ENCODE results near the gene DUSP8. TPM values are rescaled to one million over a fixed set of nuclear protein-coding genes. Genes with fewer than 3 reads are reported as not detected.

DUSP8 gene
- total and polyA plus RNA-seq, 2 of the 8 experiments (the other 6 are each of a cell fraction or from before 2014, with no cell fraction given), result 2.8 to 3.6 TPM

DNA sequence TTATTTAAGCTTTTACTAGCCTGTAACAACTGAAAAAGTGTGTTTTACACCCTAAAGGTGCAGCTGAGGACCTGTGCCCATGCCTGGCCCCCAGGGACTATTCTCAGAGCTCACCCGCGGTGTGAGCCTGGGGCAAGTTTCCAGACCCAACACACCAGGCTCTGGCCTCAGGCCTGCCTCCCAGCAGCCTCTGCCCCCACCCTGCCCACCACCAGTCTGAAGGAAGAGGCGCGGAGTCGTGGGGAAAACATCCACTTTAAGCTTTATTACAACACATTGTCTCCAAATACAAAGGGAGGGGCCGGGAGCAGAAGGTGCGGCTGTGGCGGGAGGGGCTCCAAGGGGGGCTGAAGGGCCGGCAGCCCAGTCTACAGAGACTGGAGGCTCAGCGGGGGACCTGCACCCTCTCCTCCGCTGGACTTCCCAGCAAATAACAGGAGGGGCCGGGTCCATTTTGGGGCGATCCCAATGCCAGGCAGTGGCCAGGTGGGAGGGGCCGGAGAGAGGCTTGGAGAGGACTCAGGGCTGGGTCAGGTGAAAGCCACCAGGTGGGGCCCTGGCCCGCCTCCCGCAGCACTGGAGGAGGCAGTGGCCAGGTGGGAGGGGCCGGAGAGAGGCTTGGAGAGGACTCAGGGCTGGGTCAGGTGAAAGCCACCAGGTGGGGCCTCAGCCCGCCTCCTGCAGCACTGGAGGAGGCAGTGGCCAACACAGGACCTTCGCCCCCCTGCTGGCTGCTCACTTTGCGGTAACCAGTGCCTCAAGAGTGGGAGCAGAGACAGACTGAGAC is 18.1 kb downstream of the DUSP8 start:
- 41% methylated on average over 13 of the region's 20 CpGs; no CpG with 5 or more reads in 1 of the 2 experiments for WGBS, 2 experiments (ENCODE audit: extremely low coverage in 1 of 2, insufficient coverage in 1 of 2, insufficient read length in 1 of 2, insufficient replicate concordance in 2 of 2, low coverage in 1 of 2, low lambda C conversion rate in 2 of 2, missing lambda C conversion rate in 1 of 2)
- Histone ChIP-seq H4K91ac (replicated peaks; ENCODE audit: insufficient read length, low read length) (no peak overlapping the region), H4K8ac (ENCODE audit: extremely low read depth, insufficient read depth, low read length) (no peak overlapping the region), H2AK5ac (ENCODE audit: low read depth, low read length) (peak overlapping the region; percentile 86; the same call in 1 of the 2 replicates), H3K14ac (ENCODE audit: insufficient read length) (no peak overlapping the region), H3K4me2 (ENCODE audit: insufficient read depth in 1 of 2, low read depth in 2 of 2, low read length in 2 of 2) (peak overlapping the region in 1 of 2 experiments; percentile 42; a peak in 2 of 4 replicates), H2BK15ac (ENCODE audit: low read length) (no peak overlapping the region), H3K27me3 (replicated peaks in 1 of 4; ENCODE audit: control insufficient read depth in 3 of 4, extremely low read depth in 1 of 4, insufficient read depth in 3 of 4, low read length in 3 of 4) (peaks cover 18 to 57% (median 54%) of the 10 kb centered on the region in 4 experiments), H3K4ac (replicated peaks; ENCODE audit: insufficient read length, low read depth, low read length) (no peak overlapping the region), H3K23ac (ENCODE audit: insufficient read length) (no peak overlapping the region), H2AFZ (ENCODE audit: low read length) (no peak overlapping the region), H3K23me2 (ENCODE audit: low read depth, low read length) (peaks cover 11% of the 10 kb centered on the region; the same call in 1 of the 2 replicates), H2BK120ac (replicated peaks; ENCODE audit: low read depth, low read length) (no peak overlapping the region), H3K56ac (replicated peaks; ENCODE audit: insufficient read length, low read depth, low read length) (no peak overlapping the region), H2BK5ac (ENCODE audit: low read depth, low read length) (no peak overlapping the region), H4K5ac (ENCODE audit: insufficient read length, low read depth, low read length) (no peak overlapping the region), H2BK20ac (ENCODE audit: low read length) (no peak overlapping the region), H3K79me1 (ENCODE audit: low read depth, low read length) (no peaks in the 10 kb centered on the region), H3K4me3 (ENCODE audit: extremely low read depth in 1 of 4, insufficient read depth in 2 of 4, low read depth in 3 of 4, low read length in 4 of 4) (no peak overlapping the region; a peak in 1 of 8 replicates), H3K9ac (replicated peaks in 1 of 4; ENCODE audit: extremely low read depth in 1 of 4, low read depth in 3 of 4, low read length in 3 of 4) (no peak overlapping the region), H3K36me3 (ENCODE audit: control insufficient read depth in 2 of 4, insufficient read depth in 4 of 4, low read length in 3 of 4) (no peaks in the 10 kb centered on the region; a peak in 1 of 8 replicates), H3K9me3 (ENCODE audit: insufficient read depth in 2 of 2, low read depth in 1 of 2, low read length in 1 of 2) (no peaks in the 10 kb centered on the region), H3K4me1 (replicated peaks in 1 of 4; ENCODE audit: control insufficient read depth in 3 of 4, insufficient read depth in 4 of 4, low read length in 3 of 4) (peaks cover 8 to 39% (median 30%) of the 10 kb centered on the region in 4 experiments), H2BK12ac (ENCODE audit: low read depth, low read length) (peak overlapping the region; percentile 75; the same call in 1 of the 2 replicates), H3K27ac (ENCODE audit: low read depth, low read length) (no peak overlapping the region), H3K18ac (ENCODE audit: extremely low read depth, low read length) (peak overlapping the region; percentile 60; the same call in 1 of the 2 replicates), H4K20me1 (replicated peaks in 1 of 2; ENCODE audit: control insufficient read depth in 1 of 2, insufficient read depth in 2 of 2, low read length in 2 of 2) (peaks cover 2 to 10% of the 10 kb centered on the region in 2 experiments), H3K79me2 (ENCODE audit: control insufficient read depth in 1 of 2, insufficient read depth in 2 of 2, low read length in 2 of 2) (no peaks in the 10 kb centered on the region)
- TF ChIP-seq BRCA1 (IDR thresholded peaks at IDR 0.05; ENCODE audit: low read depth, low read length), result no peak
- TF ChIP-seq ASH2L (IDR thresholded peaks at IDR 0.05; ENCODE audit: low read length), result no peak
- TF ChIP-seq, protein P1, sequence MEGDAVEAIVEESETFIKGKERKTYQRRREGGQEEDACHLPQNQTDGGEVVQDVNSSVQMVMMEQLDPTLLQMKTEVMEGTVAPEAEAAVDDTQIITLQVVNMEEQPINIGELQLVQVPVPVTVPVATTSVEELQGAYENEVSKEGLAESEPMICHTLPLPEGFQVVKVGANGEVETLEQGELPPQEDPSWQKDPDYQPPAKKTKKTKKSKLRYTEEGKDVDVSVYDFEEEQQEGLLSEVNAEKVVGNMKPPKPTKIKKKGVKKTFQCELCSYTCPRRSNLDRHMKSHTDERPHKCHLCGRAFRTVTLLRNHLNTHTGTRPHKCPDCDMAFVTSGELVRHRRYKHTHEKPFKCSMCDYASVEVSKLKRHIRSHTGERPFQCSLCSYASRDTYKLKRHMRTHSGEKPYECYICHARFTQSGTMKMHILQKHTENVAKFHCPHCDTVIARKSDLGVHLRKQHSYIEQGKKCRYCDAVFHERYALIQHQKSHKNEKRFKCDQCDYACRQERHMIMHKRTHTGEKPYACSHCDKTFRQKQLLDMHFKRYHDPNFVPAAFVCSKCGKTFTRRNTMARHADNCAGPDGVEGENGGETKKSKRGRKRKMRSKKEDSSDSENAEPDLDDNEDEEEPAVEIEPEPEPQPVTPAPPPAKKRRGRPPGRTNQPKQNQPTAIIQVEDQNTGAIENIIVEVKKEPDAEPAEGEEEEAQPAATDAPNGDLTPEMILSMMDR (IDR thresholded peaks at IDR 0.05; ENCODE audit: control extremely low read depth in 1 of 3, insufficient read depth in 1 of 3, low read depth in 1 of 3, low read length in 3 of 3), result peak in 2 of 3 experiments; percentile 51 to 58; a peak in 3 of 4 replicates
- TF ChIP-seq MAFK (IDR thresholded peaks at IDR 0.05; ENCODE audit: low read depth, low read length), result no peak
- peak; percentile 50 to 61 for TF ChIP-seq RAD21 (IDR thresholded peaks at IDR 0.05 in 1 of 2, conservative IDR thresholded peaks at IDR 0.05 in 1 of 2; ENCODE audit: low read depth in 2 of 2, low read length in 2 of 2)
- no peak for TF ChIP-seq TAF7 (optimal IDR thresholded peaks at IDR 0.05; ENCODE audit: borderline replicate concordance, low read depth, low read length)
- no peak for TF ChIP-seq SP2 (IDR thresholded peaks at IDR 0.05; ENCODE audit: low read length)
- DNase-seq (ENCODE audit: low read depth in 1 of 2, low spot score in 2 of 2) (peak in 1 of 2 experiments; percentile 68), FAIRE-seq (peak; percentile 36)
- ChIA-PET CTCF (ENCODE audit: partially characterized antibody) (interaction anchor here (0.8 to 9.6 kb wide), 10 partner anchors 10 to 88 kb away, joined by 3 to 140 read pairs (median 4); partner anchors contain the start of gene DUSP8), POLR2A (ENCODE audit: partially characterized antibody) (interaction anchor here (0.7 to 1.0 kb wide), 2 partner anchors 14 to 17 kb away, joined by 3 to 4 read pairs; no protein-coding TSS in a partner anchor)
